GM19463 (cell line): ENCODE data around the gene LLGL2.
"Not testable (repeated sequence)": the region's sequence is repeated elsewhere in the genome, so short reads cannot be mapped to it uniquely, and the experiment has no call there.

Experiments
- ATAC-seq: cut with Tn5 transposase; IDR thresholded peaks from one replicate; pipeline ENCODE4 v1.9.1; 2021; ENCODE audit warnings: mild to moderate bottlenecking, moderate library complexity; ENCODE audit not compliant: unreplicated experiment

Gene LLGL2, protein sequence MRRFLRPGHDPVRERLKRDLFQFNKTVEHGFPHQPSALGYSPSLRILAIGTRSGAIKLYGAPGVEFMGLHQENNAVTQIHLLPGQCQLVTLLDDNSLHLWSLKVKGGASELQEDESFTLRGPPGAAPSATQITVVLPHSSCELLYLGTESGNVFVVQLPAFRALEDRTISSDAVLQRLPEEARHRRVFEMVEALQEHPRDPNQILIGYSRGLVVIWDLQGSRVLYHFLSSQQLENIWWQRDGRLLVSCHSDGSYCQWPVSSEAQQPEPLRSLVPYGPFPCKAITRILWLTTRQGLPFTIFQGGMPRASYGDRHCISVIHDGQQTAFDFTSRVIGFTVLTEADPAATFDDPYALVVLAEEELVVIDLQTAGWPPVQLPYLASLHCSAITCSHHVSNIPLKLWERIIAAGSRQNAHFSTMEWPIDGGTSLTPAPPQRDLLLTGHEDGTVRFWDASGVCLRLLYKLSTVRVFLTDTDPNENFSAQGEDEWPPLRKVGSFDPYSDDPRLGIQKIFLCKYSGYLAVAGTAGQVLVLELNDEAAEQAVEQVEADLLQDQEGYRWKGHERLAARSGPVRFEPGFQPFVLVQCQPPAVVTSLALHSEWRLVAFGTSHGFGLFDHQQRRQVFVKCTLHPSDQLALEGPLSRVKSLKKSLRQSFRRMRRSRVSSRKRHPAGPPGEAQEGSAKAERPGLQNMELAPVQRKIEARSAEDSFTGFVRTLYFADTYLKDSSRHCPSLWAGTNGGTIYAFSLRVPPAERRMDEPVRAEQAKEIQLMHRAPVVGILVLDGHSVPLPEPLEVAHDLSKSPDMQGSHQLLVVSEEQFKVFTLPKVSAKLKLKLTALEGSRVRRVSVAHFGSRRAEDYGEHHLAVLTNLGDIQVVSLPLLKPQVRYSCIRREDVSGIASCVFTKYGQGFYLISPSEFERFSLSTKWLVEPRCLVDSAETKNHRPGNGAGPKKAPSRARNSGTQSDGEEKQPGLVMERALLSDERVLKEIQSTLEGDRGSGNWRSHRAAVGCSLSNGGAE

DNA sequence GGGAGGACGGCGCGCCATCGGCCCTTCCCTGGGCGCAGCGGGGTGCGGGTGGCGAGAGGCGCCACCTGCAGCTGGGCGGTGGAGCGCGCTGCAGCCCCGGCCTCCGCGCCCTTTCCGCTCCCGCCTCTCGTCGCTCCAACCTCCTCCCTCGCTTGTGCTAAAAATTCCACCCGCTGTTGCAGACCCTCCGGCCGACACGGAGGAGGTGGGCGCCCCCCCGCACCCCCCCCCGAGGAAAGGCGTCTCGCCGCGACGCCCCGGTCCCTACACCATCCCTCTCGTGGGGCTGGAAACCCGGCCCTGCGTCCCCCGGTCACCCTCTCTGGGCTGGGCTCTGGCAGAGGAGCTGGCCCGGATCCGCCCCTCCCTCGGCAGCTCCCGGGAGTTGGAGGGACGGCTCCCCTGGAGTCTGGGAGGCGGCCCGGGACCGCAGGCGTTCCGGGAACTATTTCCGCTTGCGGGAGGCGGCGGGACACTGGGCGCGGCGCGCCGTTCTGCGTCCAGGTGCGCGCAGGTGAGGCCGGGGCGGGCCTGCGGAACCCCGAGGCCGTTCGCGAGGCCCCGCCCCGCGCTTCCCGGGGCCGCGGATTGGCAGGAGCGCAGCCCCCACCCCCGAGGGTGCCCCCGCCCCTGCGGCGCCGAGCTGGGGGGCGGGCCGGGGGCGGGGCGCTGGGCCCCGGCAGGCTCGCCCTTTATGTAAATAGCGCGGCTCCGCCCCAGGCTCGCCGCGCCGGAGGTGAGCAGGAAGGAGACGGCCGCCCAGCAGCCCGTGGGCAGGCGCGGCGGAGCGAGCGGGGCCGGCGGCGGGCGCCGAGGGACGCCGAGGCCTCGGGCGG is at the start of gene LLGL2:
Gene LLGL2, plus strand, starts transcription at position 728 of the 836 bp plus-strand sequence. CDS start 17,730 bp downstream, outside the sequence.
- peak; percentile 82 for ATAC-seq

DNA sequence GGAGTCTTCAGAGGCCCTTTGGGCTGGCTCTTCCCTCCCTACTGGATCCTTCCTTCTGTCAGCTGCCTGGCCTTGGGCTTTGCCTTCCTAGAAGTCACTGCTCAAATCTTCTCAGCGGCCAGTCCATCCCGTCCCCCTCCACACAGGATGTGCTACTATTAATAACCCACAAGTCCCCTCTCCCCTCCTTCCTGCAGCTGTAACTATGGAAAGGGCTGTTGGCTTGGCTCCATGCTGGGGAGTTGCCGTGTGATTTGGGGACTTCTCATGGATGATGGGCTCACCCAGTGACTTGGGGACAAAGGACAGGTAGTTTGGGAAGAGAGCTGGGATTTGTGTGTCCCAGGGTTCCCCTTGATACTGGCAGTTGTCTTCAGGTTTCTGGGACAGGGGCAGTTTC is 49.6 kb upstream of the LLGL2 start:
- no peak for ATAC-seq

DNA sequence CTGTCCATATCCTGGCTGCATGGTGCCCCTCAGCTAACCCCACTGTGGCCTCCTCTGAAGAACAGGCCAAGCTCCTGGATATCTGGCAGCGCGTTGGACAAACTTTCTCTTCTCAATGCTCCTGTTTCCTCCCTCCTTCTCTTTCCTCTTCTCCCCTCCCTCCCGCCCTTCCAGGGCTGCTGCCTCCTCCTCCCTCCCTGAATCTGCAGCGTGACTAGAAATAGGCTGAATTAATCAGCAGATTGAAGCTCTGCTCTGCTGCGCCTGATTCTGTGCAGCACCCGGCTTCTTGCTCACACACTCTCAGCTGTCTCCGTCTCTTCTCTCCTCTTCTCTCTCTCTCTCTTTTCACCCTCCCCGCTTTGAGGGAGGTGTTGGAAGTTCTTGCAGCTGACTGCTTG is 49.2 kb upstream of the LLGL2 start:
- no peak for ATAC-seq

DNA sequence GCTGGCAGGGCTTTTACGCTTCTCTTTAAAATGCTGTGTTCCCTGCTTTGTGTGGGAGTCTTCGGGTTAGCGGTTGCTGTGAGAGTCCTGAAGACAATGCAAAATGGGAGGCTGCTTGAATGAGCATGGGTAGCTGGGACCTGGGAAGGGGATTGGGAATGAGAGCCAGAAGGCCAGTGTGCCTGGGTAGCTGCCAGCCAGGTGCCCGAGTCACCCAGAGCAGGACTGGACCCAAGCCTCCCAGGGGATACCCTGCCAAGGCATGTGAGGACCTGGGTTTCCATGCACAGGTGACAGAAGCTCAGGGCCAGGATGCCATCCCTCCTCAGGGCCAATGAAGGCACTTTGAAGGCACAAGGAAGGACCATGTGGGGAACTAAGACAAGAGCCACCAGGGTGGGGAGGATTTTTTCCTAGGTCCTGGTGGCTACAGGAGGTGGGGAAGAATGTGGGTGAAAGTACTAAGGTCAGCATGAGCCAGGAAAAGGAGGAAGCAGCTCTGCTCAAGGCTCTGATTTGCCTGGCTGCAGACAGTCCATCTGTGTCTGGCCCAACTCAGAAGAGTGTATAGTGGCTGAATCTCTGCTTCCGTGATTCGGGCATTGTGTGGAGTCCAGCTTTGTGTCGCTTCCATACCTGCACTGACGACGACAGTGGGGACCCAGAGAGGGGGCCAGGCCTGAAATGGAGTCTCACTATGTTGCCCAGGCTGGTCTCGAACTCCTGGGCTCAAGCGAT is 48.6 kb upstream of the LLGL2 start:
- no peak for ATAC-seq

DNA sequence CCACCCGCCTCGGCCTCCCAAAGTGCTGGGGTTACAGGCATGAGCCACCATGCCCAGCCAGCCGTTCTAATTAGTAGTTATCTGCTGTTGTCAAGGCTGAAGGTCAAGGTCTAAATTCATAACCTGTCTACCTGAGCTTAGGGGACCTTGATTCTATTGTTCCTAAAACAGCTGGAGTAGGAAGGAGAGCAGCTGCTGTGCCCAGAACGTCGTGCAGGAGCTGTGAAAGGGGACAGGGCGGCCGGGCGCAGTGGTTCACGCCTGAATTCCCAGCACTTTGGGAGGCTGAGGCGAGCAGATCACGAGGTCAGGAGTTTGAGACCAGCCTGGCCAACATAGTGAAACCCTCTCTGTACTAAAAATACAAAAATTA is 48.0 kb upstream of the LLGL2 start:
- ATAC-seq, result not testable (repeated sequence)

DNA sequence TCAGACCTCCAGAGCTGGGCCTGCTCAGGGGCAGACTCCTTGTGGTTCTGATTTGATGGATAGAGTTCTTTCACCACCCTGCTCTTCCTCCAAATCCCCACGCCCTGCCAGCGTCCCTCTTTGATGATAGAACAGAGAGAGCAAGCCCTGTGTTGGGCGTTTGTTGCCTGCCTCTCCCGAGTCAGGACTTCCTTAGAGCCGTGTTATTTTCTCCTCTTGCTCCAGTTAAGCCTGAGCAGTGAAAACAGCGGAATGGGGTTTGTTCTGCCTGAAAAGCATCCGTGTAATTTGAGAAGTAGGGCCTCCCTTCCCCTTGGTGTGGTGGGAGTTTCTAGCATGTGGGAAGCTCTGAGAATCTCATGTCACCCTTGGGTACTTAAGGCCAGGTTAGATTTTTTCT is 47.0 kb upstream of the LLGL2 start:
- no peak for ATAC-seq

DNA sequence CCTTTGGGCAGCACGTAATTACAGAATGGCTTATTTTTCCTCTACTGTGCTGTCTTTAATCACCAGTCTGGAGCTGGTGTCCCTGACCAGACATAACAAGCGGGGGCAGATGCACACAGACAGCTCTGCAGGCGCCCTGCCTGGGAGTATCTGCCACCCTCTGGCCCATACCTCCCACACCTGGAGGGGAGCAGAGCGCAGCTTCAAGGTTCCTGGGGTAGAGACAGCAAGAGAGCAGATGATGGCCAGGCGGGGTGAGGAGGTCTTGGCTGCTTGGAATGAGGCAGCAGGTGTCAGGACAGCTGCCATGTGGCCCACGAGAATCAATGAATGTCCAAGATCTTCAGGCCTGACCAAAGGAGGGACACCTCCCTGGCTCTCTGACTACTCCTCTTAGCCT is 45.2 kb upstream of the LLGL2 start:
- ATAC-seq, result no peak

GRCh38 chr17:75481194-75482068 is 44.1 kb upstream of the LLGL2 start:
- ATAC-seq, result no peak

- no peak for ATAC-seq
These were observed 43.2 kb upstream of the LLGL2 start for GRCh38 chr17:75482098-75482942.

GRCh38 chr17:75485688-75486087 is 39.8 kb upstream of the LLGL2 start:
- no peak for ATAC-seq

GRCh38 chr17:75486151-75486550 is 39.3 kb upstream of the LLGL2 start:
- no peak for ATAC-seq

DNA sequence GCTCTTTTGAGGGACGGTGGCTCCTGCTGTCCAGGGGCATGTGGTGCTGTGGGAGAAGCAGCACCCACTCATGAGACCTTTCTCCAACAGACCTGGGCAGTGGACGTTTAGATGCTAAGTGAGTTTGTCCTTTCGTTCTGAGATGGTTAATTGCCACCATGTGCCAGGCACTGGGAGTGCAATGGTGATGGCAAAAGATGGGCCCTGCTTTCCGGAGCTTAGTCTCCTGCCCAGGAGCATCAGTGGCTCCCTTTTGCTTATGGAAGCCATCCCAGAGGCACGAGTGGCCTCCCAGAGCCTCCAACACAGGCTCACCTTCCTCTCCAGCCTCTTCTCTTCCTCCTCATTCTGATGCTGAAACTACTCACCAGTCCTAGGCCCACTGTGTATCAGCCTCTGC is 38.5 kb upstream of the LLGL2 start:
- no peak for ATAC-seq

DNA sequence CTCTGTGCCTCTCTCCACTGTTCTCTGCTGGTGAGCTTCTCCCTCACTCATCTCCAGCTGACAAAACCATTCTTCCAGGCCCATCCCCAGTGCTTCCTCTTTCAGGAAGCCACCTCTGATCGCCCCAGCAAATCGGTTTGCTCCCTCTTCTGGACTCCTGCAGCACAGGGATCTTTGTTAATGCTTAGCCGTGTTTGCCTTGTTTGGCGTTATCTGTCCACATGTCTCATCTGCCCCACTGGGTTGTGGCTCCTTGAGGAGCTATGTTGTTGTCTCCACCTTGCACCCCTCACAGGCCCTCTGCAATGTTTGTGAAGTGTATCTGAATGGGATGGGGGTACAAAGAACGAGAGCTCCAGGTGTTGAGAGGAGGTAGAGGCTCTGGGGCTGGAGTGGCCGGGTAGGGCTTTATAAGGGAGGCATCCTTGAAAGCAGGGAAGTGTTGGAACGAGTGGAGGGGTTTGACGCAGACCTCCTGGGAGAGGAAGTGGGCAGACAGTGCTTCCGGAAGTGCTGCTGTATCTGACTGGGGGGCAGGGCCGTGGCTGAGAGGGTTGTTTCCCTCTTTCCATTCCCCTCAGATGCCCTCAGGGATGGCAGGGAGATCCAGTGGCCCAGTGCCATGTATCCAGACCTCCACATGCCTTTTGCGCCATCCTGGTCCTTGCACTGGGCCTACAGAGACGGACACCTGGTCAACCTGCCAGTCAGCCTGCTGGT is 38.0 kb upstream of the LLGL2 start:
- no peak for ATAC-seq

- ATAC-seq, result no peak
These were observed 36.6 kb upstream of the LLGL2 start for GRCh38 chr17:75488693-75489510.

GRCh38 chr17:75489511-75489955 is 36.0 kb upstream of the LLGL2 start:
- ATAC-seq, result no peak

GRCh38 chr17:75490173-75490743 is 35.2 kb upstream of the LLGL2 start:
- no peak for ATAC-seq
